ENCODE data around the gene CDH7. TPM values are rescaled to one million over a fixed set of nuclear protein-coding genes. Genes with fewer than 3 reads are reported as not detected.

Gene CDH7
- total RNA-seq, 1 donor: not detected

DNA sequence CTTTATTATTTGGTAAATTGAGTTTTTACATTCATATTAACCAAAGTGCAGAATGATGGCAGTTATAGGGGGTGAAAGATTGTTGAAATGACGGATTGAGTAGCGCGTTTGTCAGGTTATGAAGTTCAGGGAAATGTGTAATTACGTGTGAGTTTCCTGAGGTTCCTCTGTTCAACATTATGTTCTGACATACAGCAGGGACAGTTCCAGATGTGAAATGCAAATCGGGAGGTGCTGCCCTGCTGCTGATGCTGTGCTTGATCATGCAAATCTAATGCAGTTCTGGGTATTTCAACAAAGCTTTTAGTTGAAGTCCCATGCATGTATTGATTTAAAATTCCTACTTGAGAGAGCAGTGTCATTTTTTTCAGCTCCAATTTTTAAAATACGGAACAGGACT lies 57.9 kb downstream of the CDH7 start:
- TF ChIP-seq, protein P1, sequence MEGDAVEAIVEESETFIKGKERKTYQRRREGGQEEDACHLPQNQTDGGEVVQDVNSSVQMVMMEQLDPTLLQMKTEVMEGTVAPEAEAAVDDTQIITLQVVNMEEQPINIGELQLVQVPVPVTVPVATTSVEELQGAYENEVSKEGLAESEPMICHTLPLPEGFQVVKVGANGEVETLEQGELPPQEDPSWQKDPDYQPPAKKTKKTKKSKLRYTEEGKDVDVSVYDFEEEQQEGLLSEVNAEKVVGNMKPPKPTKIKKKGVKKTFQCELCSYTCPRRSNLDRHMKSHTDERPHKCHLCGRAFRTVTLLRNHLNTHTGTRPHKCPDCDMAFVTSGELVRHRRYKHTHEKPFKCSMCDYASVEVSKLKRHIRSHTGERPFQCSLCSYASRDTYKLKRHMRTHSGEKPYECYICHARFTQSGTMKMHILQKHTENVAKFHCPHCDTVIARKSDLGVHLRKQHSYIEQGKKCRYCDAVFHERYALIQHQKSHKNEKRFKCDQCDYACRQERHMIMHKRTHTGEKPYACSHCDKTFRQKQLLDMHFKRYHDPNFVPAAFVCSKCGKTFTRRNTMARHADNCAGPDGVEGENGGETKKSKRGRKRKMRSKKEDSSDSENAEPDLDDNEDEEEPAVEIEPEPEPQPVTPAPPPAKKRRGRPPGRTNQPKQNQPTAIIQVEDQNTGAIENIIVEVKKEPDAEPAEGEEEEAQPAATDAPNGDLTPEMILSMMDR (IDR thresholded peaks at IDR 0.05; ENCODE audit: extremely low read depth, low read depth, low read length): no peak
- H3K27me3 ChIP-seq (ENCODE audit: insufficient read depth, low read length): no peaks in the 10 kb centered on the region
- H3K36me3 ChIP-seq (ENCODE audit: insufficient read depth, low read length): no peaks in the 10 kb centered on the region
- DNase-seq (ENCODE audit: insufficient read length, low spot score, missing footprints): no peak
- H3K4me3 ChIP-seq (ENCODE audit: insufficient read depth, low read length): no peak overlapping the region
- no peak overlapping the region for H3K27ac ChIP-seq (ENCODE audit: low read depth, low read length)
- H3K9me3 ChIP-seq (ENCODE audit: low read depth, low read length): no peaks in the 10 kb centered on the region
- no peaks in the 10 kb centered on the region for H3K4me1 ChIP-seq (ENCODE audit: insufficient read depth, low read length)
- no peak overlapping the region for H3K4me2 ChIP-seq (ENCODE audit: insufficient read depth, low read length)
- no peaks in the 10 kb centered on the region for H4K20me1 ChIP-seq (ENCODE audit: insufficient read depth, low read length)
- no peak overlapping the region for H2AFZ ChIP-seq (ENCODE audit: low read length)
- H3K79me2 ChIP-seq (ENCODE audit: insufficient read depth, low read length): no peaks in the 10 kb centered on the region

DNA sequence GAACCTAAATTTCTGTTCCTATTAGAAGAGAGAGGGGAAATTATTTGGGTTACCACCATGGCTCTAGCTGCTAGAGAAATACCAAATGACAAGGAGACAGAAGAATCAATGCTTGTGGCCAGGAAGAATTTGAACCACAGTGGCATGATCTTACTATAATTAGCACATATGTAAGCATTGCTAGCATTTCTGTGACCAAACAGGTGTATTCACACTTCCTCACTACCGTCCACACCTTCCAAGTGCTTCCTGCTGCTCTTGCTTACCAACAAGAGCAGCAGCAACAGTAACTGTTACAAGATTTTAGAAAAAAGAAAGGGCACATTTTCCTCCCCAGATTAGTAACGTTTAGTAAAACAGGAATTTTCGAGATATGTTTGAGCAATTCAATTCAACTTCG lies 60.5 kb downstream of the CDH7 start:
- H3K27ac ChIP-seq (ENCODE audit: low read depth, low read length): no peak overlapping the region
- H3K36me3 ChIP-seq (ENCODE audit: insufficient read depth, low read length): no peaks in the 10 kb centered on the region
- no peaks in the 10 kb centered on the region for H3K4me1 ChIP-seq (ENCODE audit: insufficient read depth, low read length)
- no peaks in the 10 kb centered on the region for H4K20me1 ChIP-seq (ENCODE audit: insufficient read depth, low read length)
- no peaks in the 10 kb centered on the region for H3K79me2 ChIP-seq (ENCODE audit: insufficient read depth, low read length)
- no peak overlapping the region for H3K4me2 ChIP-seq (ENCODE audit: insufficient read depth, low read length)
- no peak overlapping the region for H2AFZ ChIP-seq (ENCODE audit: low read length)
- no peaks in the 10 kb centered on the region for H3K27me3 ChIP-seq (ENCODE audit: insufficient read depth, low read length)
- DNase-seq (ENCODE audit: insufficient read length, low spot score, missing footprints): no peak
- no peaks in the 10 kb centered on the region for H3K9me3 ChIP-seq (ENCODE audit: low read depth, low read length)
- TF ChIP-seq, protein P1 (IDR thresholded peaks at IDR 0.05; ENCODE audit: extremely low read depth, low read depth, low read length): no peak
- no peak overlapping the region for H3K4me3 ChIP-seq (ENCODE audit: insufficient read depth, low read length)

DNA sequence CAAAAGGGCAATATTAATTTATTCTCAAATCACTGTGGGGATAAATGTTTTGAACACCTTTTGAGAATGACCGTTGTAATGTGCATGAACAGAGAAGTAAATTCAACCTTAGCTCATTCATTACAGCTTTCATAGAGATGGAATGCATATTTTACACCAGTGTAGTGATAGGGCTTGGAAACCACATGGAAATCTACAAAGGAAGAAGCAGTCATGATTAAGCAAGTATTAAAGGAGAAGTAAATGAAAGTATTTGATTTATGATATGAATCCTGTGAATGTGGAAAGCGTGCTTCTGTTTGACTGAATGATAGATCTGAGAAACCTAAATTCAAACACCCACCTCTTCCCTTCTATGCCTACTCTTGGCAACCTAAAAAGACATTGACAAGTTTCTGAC lies 64.7 kb downstream of the CDH7 start:
- Histone ChIP-seq H2AFZ (ENCODE audit: low read length) (no peak overlapping the region), H3K36me3 (ENCODE audit: insufficient read depth, low read length) (no peaks in the 10 kb centered on the region), H3K79me2 (ENCODE audit: insufficient read depth, low read length) (no peaks in the 10 kb centered on the region), H3K4me1 (ENCODE audit: insufficient read depth, low read length) (no peaks in the 10 kb centered on the region), H3K4me3 (ENCODE audit: insufficient read depth, low read length) (no peak overlapping the region), H3K4me2 (ENCODE audit: insufficient read depth, low read length) (no peak overlapping the region), H4K20me1 (ENCODE audit: insufficient read depth, low read length) (no peaks in the 10 kb centered on the region), H3K27ac (ENCODE audit: low read depth, low read length) (no peak overlapping the region), H3K27me3 (ENCODE audit: insufficient read depth, low read length) (no peaks in the 10 kb centered on the region), H3K9me3 (ENCODE audit: low read depth, low read length) (peaks cover 3% of the 10 kb centered on the region)
- TF ChIP-seq, protein P1 (IDR thresholded peaks at IDR 0.05; ENCODE audit: extremely low read depth, low read depth, low read length): no peak
- no peak for DNase-seq (ENCODE audit: insufficient read length, low spot score, missing footprints)

DNA sequence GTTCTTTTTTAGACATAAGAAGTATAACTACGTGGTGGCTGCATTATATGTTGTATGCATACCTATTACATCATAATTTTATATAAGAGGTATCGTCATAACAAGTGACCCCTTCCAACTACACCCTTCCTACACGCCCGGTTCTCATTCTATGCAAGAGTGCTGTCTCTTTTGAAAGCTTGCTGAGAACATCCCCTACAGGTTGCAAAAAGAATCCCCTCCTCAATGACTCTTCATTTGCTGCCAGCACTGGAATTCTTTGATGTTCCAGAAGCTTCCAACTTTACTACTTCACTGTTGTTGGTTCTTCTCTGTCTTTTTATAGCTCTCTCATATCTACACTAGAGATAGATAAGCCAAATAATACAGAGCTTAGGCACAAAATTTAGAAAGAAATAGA lies 66.4 kb downstream of the CDH7 start:
- Histone ChIP-seq H3K4me1 (ENCODE audit: insufficient read depth, low read length) (no peaks in the 10 kb centered on the region), H3K27me3 (ENCODE audit: insufficient read depth, low read length) (no peaks in the 10 kb centered on the region), H3K79me2 (ENCODE audit: insufficient read depth, low read length) (no peaks in the 10 kb centered on the region), H2AFZ (ENCODE audit: low read length) (no peak overlapping the region), H3K9me3 (ENCODE audit: low read depth, low read length) (peaks cover 3% of the 10 kb centered on the region), H3K36me3 (ENCODE audit: insufficient read depth, low read length) (no peaks in the 10 kb centered on the region), H4K20me1 (ENCODE audit: insufficient read depth, low read length) (no peaks in the 10 kb centered on the region), H3K27ac (ENCODE audit: low read depth, low read length) (no peak overlapping the region), H3K4me3 (ENCODE audit: insufficient read depth, low read length) (no peak overlapping the region), H3K4me2 (ENCODE audit: insufficient read depth, low read length) (no peak overlapping the region)
- DNase-seq (ENCODE audit: insufficient read length, low spot score, missing footprints): no peak
- TF ChIP-seq, protein P1 (IDR thresholded peaks at IDR 0.05; ENCODE audit: extremely low read depth, low read depth, low read length): no peak

Measured in osteoblast (primary cell).